Right lobe of liver (tissue), 6 donors: ENCODE measurements around the gene TBC1D23. TPM values are rescaled to one million over a fixed set of nuclear protein-coding genes. Genes with fewer than 3 reads are reported as not detected.
"Not testable (repeated sequence)": the region's sequence is repeated elsewhere in the genome, so short reads cannot be mapped to it uniquely, and the experiment has no call there.

ENCODE experiments used
- ATAC-seq, 4 donors: fragments of 200-7000 bp; cut with Tn5 transposase; one replicate each; pipeline ENCODE4 v1.9.1; 2020; ENCODE audit warnings: mild to moderate bottlenecking in 4 of 4, moderate library complexity in 4 of 4
- DNase-seq, 3 donors: peaks; one replicate each; pipeline ENCODE4 v3.0.0-alpha.2; 2020
- H3K27ac ChIP-seq, 3 donors: fragments of 200-600 bp; one replicate each; pipeline ENCODE4 v1.8.0; 2022
- H3K27me3 ChIP-seq, 2 donors: fragments of 200-600 bp; one replicate each; pipeline ENCODE4 v1.8.0; 2022
- H3K36me3 ChIP-seq, 4 donors: fragments of 200-600 bp; sonication (generic) in 1 of 4; one replicate each; pipeline versions ENCODE4 v1.5.1 to v1.8.0; 2017 to 2022; ENCODE audit warnings: control low read depth in 1 of 4
- H3K4me1 ChIP-seq, 4 donors: fragments of 200-600 bp; sonication (generic) in 1 of 4; one replicate each; pipeline versions ENCODE4 v1.5.1 to v1.8.0; 2017 to 2022; ENCODE audit warnings: control low read depth in 1 of 4
- H3K4me3 ChIP-seq, 3 donors: fragments of 200-600 bp; one replicate each; pipeline ENCODE4 v1.8.0; 2022
- H3K9me3 ChIP-seq, 4 donors: fragments of 200-600 bp; sonication (generic) in 1 of 4; one replicate each; pipeline versions ENCODE4 v1.5.1 to v1.8.0; 2017 to 2022; ENCODE audit warnings: control low read depth in 1 of 4
- POLR2A ChIP-seq: fragments of 450-650 bp; IDR thresholded peaks from one replicate; pipeline ENCODE4 v1.6.1; 2017; ENCODE audit warnings: antibody characterized with exemption, mild to moderate bottlenecking
- WGBS: methylation state at CpG from one replicate; pipeline ENCODE4 v1.1.6; 2018; ENCODE audit warnings: low coverage, low lambda C conversion rate; ENCODE audit not compliant: insufficient coverage; ENCODE audit errors: missing lambda C conversion rate; 5-methylcytosine and 5-hydroxymethylcytosine counted together
- intact Hi-C, 2 donors: fragments of 100-400 bp; cut with DNase I; formaldehyde crosslinking; loops; one replicate each; pipeline versions ENCODE4 v1.11.2 to v1.14.1; 2022
- total RNA-seq, 6 experiments: library from RNA; depleted of rRNA in 2 of 6; stranded (reverse); fragments of >200 nt in 2 of 6; fragmentation: NEBNext Ultra II Directional in 3 of 6; extraction: Animal tissue kit (Norgen Biotek cat#: 25700) in 3 of 6; gene quantifications; one replicate each; pipeline versions ENCODE4 v1.1.0 to v1.2.4, GENCODE V29; 2016 to 2023
- TF ChIP-seq, protein P1 (sequence below), 4 donors: fragments of 200-600 bp in 3 of 4; fragments of 450-650 bp in 1 of 4; IDR thresholded peaks; one replicate each; pipeline versions ENCODE4 v1.5.1 to v1.8.0; 2016 to 2022; ENCODE audit warnings: antibody characterized with exemption in 4 of 4, mild to moderate bottlenecking in 2 of 4
- donor health status: DM: no; HTN: yes; CAD: no.
- donor health status: DM: no; HTN: no; CAD: no.
- donor health status: DM: no; HTN: no; CAD: no.
- donor health status: DM: no; HTN: yes; CAD: no.
- donor health status: DM: no; HTN: yes; CAD: no.

TBC1D23 gene
- total RNA-seq, 6 experiments from 2014 or later = 13.9 to 26.2 (median 21.5) TPM

GRCh38 chr3:100234364-100234763 is 26.4 kb upstream of the TBC1D23 start:
- TF ChIP-seq, protein P1, sequence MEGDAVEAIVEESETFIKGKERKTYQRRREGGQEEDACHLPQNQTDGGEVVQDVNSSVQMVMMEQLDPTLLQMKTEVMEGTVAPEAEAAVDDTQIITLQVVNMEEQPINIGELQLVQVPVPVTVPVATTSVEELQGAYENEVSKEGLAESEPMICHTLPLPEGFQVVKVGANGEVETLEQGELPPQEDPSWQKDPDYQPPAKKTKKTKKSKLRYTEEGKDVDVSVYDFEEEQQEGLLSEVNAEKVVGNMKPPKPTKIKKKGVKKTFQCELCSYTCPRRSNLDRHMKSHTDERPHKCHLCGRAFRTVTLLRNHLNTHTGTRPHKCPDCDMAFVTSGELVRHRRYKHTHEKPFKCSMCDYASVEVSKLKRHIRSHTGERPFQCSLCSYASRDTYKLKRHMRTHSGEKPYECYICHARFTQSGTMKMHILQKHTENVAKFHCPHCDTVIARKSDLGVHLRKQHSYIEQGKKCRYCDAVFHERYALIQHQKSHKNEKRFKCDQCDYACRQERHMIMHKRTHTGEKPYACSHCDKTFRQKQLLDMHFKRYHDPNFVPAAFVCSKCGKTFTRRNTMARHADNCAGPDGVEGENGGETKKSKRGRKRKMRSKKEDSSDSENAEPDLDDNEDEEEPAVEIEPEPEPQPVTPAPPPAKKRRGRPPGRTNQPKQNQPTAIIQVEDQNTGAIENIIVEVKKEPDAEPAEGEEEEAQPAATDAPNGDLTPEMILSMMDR (IDR thresholded peaks at IDR 0.05) = no peak
- TF ChIP-seq POLR2A = no peak
- Histone ChIP-seq H3K4me3 (no peak overlapping the region), H3K9me3 (no peaks in the 10 kb centered on the region), H3K27me3 (no peaks in the 10 kb centered on the region), H3K27ac (no peak overlapping the region), H3K36me3 (no peaks in the 10 kb centered on the region), H3K4me1 (no peaks in the 10 kb centered on the region)
- WGBS = 44% methylated on average over 2 of the region's 2 CpGs
- DNase-seq = no peak
- ATAC-seq = no peak
- intact Hi-C loops = no loop called here

DNA sequence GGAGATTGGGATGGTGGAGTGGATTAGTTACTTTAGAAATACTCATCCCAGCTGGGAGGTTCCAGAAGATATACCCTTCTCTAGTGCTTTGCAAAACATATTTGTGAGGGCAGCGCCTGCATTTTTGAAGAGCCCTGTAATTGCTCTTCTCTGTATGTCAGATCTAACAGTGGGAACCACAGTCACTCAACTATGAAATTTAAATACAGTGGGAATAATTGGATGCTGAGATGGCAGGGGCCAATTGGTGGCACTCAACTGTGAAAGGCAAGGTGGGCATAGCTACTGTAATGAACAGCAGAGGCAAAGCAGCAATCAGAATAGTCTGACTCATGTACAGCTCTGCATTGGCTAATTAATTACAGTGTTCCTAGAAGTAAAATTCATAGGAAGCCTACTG is 22.2 kb upstream of the TBC1D23 start:
- no CpG with 5 or more reads among the region's 1 CpG for WGBS
- Histone ChIP-seq H3K27me3 (no peaks in the 10 kb centered on the region), H3K9me3 (no peaks in the 10 kb centered on the region), H3K4me3 (no peak overlapping the region), H3K4me1 (no peaks in the 10 kb centered on the region), H3K36me3 (no peaks in the 10 kb centered on the region), H3K27ac (no peak overlapping the region)
- DNase-seq (no peak), ATAC-seq (no peak)
- TF ChIP-seq, protein P1 (IDR thresholded peaks at IDR 0.05) = no peak
- no peak for TF ChIP-seq POLR2A
- intact Hi-C loops = no loop called here

- intact Hi-C loops, H3K27ac ChIP-seq, H3K4me1 ChIP-seq, ATAC-seq, DNase-seq, H3K9me3 ChIP-seq, H3K4me3 ChIP-seq, H3K27me3 ChIP-seq, H3K36me3 ChIP-seq: not testable (repeated sequence)
- WGBS = 73% methylated on average over 1 of the region's 1 CpG
Observed at GRCh38 chr3:100242471-100242870, 18.3 kb upstream of the TBC1D23 start.

GRCh38 chr3:100244264-100244663 is 16.5 kb upstream of the TBC1D23 start:
- H3K9me3 ChIP-seq = no peaks in the 10 kb centered on the region
- no peaks in the 10 kb centered on the region for H3K4me1 ChIP-seq
- ATAC-seq = no peak
- intact Hi-C loops = no loop called here
- DNase-seq = no peak
- H3K27ac ChIP-seq = no peak overlapping the region
- H3K36me3 ChIP-seq = no peaks in the 10 kb centered on the region
- H3K27me3 ChIP-seq = no peaks in the 10 kb centered on the region
- TF ChIP-seq, protein P1 (IDR thresholded peaks at IDR 0.05) = no peak
- no peak for TF ChIP-seq POLR2A
- no peak overlapping the region for H3K4me3 ChIP-seq

- no peak for ATAC-seq
- H3K27me3 ChIP-seq = no peaks in the 10 kb centered on the region
Observed at GRCh38 chr3:100245136-100245535, 15.7 kb upstream of the TBC1D23 start.

More at GRCh38 chr3:100245136-100245535, 15.7 kb upstream of the TBC1D23 start:
- H3K27ac ChIP-seq = no peak overlapping the region
- H3K4me1 ChIP-seq = no peaks in the 10 kb centered on the region
- intact Hi-C loops = no loop called here
- H3K9me3 ChIP-seq = no peaks in the 10 kb centered on the region
- DNase-seq = no peak
- H3K4me3 ChIP-seq = no peak overlapping the region
- H3K36me3 ChIP-seq = no peaks in the 10 kb centered on the region
- TF ChIP-seq, protein P1 (IDR thresholded peaks at IDR 0.05) = no peak
- no peak for TF ChIP-seq POLR2A
